H7 (cell line): ENCODE data around the gene ZIC4. TPM values are rescaled to one million over a fixed set of nuclear protein-coding genes. Genes with fewer than 3 reads are reported as not detected.
A peak's percentile ranks its signal among the peaks of the same experiment; 100 is the strongest.

Experiments
- DNase-seq: peaks from one replicate; pipeline ENCODE4 v3.0.0; 2012
- H3K27me3 ChIP-seq: 2 replicates; pipeline ENCODE4 v1.6.0; 2011; ENCODE audit warnings: mild to moderate bottlenecking, low read length; ENCODE audit not compliant: control insufficient read depth, insufficient read depth
- H3K36me3 ChIP-seq: replicated peaks from 2 replicates; pipeline ENCODE4 v1.5.1; 2011; ENCODE audit warnings: low read length; ENCODE audit not compliant: control insufficient read depth, insufficient read depth
- H3K4me3 ChIP-seq: 2 replicates; pipeline ENCODE4 v1.5.1; 2011; ENCODE audit warnings: low read depth, mild to moderate bottlenecking, control low read depth, low read length, moderate library complexity; ENCODE audit not compliant: insufficient read depth
- total RNA-seq: library from RNA; depleted of rRNA; stranded (reverse); fragments of >200 nt; shearing (Covaris generic); gene quantifications from 2 replicates; pipeline ENCODE4 v1.2.3, GENCODE V29; 2014

The ZIC4 gene
- total RNA-seq, 1 experiment from 2014 or later = 0.59 TPM

GRCh38 chr3:147412917-147413685 lies 6.8 kb upstream of the ZIC4 start:
- Histone ChIP-seq H3K36me3 (no peaks in the 10 kb centered on the region), H3K27me3 (peaks cover 95% of the 10 kb centered on the region), H3K4me3 (peak overlapping the region; percentile 6; the same call in 1 of the 2 replicates)
- DNase-seq = peak; percentile 69

DNA sequence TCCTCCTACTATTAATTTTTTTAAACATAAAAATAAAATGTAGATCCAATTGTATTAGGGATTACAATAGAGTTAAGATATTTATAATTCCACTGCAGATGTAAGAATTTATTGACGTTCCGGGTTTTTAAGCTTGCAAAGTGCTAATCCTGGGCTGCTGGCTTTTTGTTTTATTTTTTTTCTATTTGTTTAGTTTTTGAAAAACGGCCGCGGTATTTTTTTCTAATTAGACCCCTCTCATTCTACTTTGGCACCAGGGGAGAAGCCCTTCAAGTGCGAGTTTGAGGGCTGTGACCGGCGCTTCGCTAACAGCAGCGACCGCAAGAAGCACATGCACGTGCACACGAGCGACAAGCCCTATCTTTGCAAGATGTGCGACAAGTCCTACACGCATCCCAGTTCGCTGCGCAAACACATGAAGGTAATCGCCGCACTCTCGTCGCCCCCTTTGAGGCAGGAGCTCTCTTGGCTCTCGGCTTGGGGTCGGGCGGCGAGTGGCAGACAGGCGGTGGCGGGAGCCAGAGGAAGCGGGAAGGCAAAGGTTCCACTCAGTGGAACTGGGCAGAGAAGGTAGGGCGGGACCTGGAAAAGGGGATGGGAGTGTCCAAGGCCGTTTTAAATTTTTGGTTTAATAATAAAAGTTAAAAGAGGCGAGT lies 6.0 kb upstream of the ZIC4 start:
- DNase-seq = peak; percentile 84
- H3K27me3 ChIP-seq = peaks cover 95% of the 10 kb centered on the region
- H3K4me3 ChIP-seq = peak overlapping the region; percentile 0; the same call in 1 of the 2 replicates
- H3K36me3 ChIP-seq = no peaks in the 10 kb centered on the region

DNA sequence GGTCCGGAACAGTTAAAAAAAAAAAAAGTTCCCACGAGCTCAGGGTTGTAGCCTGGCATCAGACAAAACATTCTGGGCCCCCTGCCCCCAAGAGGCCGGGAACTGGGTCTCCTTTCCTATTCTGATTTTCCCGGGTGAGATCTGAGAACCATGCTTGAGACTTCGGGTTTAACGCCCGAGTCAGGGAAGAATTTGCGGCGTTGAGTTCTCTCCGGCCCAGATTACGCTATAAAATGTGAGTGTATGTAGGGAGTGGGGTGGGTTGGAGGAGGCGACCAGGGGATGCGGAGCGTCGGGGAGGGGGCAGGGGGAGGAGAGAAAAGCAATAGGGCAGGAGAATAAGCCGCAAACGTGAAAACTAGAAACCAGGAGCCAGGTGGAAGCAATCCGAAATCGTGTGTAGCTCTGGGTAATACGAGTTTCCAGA lies 5.5 kb upstream of the ZIC4 start:
- Histone ChIP-seq H3K27me3 (peaks cover 95% of the 10 kb centered on the region), H3K36me3 (no peaks in the 10 kb centered on the region), H3K4me3 (no peak overlapping the region)
- peak; percentile 59 for DNase-seq

- Histone ChIP-seq H3K27me3 (peaks cover 95% of the 10 kb centered on the region), H3K4me3 (no peak overlapping the region), H3K36me3 (no peaks in the 10 kb centered on the region)
- DNase-seq = peak; percentile 53
These were observed 5.0 kb upstream of the ZIC4 start for GRCh38 chr3:147411238-147411814.

DNA sequence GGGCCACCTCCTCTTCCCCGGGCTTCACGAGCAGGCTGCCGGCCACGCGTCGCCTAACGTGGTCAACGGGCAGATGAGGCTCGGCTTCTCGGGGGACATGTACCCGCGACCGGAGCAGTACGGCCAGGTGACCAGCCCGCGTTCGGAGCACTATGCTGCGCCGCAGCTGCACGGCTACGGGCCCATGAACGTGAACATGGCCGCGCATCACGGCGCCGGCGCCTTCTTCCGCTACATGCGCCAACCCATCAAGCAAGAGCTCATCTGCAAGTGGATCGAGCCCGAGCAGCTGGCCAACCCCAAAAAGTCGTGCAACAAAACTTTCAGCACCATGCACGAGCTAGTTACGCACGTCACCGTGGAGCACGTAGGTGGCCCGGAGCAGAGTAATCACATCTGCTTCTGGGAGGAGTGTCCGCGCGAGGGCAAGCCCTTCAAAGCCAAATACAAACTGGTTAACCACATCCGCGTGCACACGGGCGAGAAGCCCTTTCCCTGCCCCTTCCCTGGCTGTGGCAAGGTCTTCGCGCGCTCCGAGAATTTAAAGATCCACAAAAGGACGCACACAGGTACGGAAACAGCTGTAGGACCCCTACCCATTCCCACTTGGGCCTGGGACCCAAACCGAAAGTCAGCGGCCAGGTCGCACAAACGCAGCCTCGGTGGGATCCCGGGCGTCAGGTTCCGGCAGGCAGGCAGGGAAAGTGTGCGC lies 4.3 kb upstream of the ZIC4 start:
- peak; percentile 63 for DNase-seq
- H3K4me3 ChIP-seq = peak overlapping the region; percentile 9
- H3K27me3 ChIP-seq = peaks cover 95% of the 10 kb centered on the region
- H3K36me3 ChIP-seq = no peaks in the 10 kb centered on the region

GRCh38 chr3:147410116-147410525 lies 3.8 kb upstream of the ZIC4 start:
- peak; percentile 71 for DNase-seq
- H3K36me3 ChIP-seq = no peaks in the 10 kb centered on the region
- H3K27me3 ChIP-seq = peaks cover 95% of the 10 kb centered on the region
- H3K4me3 ChIP-seq = peak overlapping the region; percentile 9

GRCh38 chr3:147409143-147410115 lies 3.1 kb upstream of the ZIC4 start, which contains the start of gene ZIC1:
Gene ZIC1, plus strand, starts transcription at chr3:147409365. Its CDS starts 748 bp downstream, at chr3:147410113.
- DNase-seq = peak; percentile 96
- Histone ChIP-seq H3K4me3 (peak within 1 kb of the TSS; percentile 40), H3K36me3 (no peaks in the 10 kb centered on the region), H3K27me3 (peaks cover 95% of the 10 kb centered on the region)

DNA sequence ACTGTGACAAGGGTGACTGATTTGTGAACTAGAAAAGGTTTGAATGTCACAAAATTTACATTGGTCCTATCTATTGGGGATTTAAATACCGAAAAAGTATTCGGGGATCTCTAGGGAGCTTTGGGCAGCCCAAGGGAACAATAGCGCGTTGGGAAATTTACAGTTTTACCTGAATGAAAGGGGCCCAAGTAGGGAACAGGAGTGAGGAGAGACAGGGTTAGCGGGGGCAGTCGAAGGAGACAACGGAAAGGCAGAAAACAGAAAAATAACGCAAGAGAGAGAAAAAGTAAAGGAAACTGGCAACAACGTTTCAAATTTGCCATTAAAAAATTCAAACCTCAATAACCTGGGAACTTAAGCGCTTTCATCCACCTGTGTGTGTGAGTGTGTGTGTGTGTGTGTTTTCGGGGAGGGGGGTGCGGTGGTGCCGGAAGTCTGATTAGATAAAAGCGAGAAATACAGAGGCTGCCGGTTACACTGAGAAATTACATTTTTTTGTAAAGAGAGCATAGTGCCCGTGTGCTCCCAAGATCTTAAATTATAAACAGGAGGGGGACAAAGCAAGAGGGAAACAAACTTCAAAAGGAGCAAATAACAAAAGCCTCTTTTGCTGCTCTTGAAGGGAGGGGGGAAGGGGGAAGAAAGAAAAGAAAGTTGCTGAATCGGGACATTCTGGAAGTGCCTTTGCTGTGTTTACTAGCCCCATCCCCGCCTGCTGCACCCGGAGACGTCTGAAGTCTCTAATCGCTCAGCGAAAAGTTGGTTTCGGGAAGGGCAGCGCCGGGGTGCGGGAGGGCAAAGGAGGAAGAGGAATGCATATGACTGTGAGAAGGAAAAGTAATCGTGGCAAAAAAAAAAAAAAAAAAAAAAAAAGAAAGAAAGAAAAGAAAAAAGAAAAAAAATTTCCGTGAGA lies 2.1 kb upstream of the ZIC4 start:
- peaks cover 97% of the 10 kb centered on the region for H3K27me3 ChIP-seq
- H3K36me3 ChIP-seq = no peaks in the 10 kb centered on the region
- H3K4me3 ChIP-seq = peak overlapping the region; percentile 40
- DNase-seq = peak; percentile 73

DNA sequence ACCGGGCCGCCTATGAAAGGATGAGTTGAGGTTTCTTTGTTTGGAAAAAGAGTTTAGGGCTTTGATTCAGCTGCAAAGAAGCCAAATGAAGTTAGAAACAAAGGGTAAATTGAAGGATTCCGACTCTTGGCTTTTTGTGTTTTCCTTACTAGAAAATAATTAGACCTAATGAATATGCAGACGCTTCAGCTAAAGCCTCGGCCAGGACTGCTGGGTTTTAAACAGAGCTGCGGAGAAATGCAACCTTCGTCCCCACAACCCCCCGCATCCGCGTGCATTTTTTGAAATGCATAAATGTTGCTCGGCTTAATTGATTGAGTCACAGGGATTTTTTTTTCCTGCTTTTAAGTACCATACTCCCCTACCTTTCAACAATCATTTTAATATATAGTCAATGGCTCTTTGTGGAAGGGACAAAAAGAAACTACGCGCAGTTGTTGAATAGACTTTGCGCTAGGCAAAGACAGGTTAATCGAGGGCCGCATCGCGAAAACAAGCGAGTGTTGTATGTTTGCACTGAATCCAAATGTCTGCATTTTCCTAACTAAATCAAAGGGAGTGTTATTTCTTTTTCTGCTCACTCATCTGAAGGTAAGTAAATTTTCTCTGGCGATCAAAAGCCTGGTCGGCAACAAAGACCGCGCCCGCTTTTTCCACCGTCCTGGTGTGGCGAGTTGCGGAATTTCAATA lies 1.3 kb upstream of the ZIC4 start:
- DNase-seq = no peak
- peaks cover 96% of the 10 kb centered on the region for H3K27me3 ChIP-seq
- no peak overlapping the region for H3K4me3 ChIP-seq
- no peaks in the 10 kb centered on the region for H3K36me3 ChIP-seq

- H3K4me3 ChIP-seq = no peak overlapping the region
- H3K36me3 ChIP-seq = no peaks in the 10 kb centered on the region
- DNase-seq = peak; percentile 54
- H3K27me3 ChIP-seq = peaks cover 96% of the 10 kb centered on the region
These were observed 763 bp upstream of the ZIC4 start for GRCh38 chr3:147407114-147407497.

DNA sequence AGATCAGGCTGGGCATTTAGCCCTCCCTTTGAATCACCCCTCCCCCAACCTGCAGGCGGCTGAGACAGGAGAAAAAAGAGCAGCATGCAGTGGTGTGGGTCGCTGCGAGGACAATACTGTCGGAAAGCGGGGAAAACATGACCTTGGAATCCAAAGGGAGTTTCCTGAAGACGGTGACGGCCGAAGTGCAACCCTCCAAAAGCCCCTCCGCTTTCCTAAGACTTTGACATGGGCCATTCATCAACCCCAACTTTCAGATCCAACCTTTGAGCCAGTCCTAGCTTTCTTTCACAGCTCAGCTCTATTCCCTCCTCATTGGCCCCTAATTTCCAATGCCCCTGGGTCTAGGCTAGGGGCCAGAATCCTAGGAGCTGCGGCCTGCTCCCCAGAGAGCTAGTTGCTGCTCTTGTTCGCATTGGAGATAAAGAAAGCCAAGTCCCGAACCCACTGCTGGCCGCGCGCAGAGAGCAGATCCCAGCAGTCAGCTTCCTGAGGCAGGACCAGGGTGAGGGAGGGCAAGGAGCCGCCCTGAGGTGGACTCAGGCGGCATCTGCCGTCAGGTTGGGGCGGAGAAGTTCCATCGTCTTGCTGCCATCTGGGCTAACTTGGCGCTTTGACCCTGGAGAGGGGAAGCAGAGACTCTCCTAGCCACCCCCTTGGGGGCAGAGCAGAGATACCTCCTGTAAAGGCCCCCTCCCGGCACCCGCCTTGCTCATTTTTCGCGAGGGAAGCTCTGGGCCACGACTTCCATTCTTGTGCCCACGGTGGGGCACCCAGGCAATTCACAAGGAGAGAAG lies 914 bp downstream of the ZIC4 start:
- Histone ChIP-seq H3K36me3 (no peaks in the 10 kb centered on the region), H3K27me3 (peaks cover 91% of the 10 kb centered on the region), H3K4me3 (no peak overlapping the region)
- DNase-seq = peak; percentile 64

DNA sequence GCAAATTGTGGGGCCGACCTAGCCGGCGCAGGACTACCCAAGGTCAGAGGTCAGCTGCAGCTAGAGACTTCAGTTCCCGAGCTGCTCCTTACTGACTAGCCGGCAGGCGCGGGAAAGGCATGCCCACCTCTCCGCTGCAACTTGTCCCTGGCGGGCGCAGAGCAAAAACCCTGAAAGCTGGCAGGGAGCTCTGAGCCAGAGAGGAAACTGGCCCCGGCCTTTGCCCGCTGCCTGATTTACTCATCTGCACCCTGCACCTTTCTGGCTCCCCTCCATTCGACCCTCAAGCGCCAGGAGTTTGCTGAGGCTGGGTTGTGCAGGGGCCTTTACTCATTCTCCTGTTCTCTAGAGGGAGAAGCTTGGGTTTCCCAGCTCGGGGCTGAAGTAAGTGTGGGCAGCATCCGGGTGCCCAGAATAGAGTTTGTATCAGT lies 1.5 kb downstream of the ZIC4 start:
- DNase-seq = peak; percentile 47
- Histone ChIP-seq H3K36me3 (no peaks in the 10 kb centered on the region), H3K4me3 (no peak overlapping the region), H3K27me3 (peaks cover 91% of the 10 kb centered on the region)
